ENCODE results near the gene SLX4. TPM values are rescaled to one million over a fixed set of nuclear protein-coding genes. Genes with fewer than 3 reads are reported as not detected.

Gene SLX4
- polyA plus RNA-seq, 1 experiment = 1.6 TPM

GRCh38 chr16:3577302-3577752 lies 34.1 kb downstream of the SLX4 start, which contains the start of gene NLRC3:
NLRC3 (minus strand) TSS chr16:3577403; CDS start chr16:3565036, 12,367 bp downstream.
- TF ChIP-seq CTCF (IDR thresholded peaks at IDR 0.05; ENCODE audit: low read depth, low read length) = no peak
- DNase-seq (ENCODE audit: low read depth, low spot score) = no peak
- ChIA-PET CTCF (no interaction called here), POLR2A (no interaction called here)
- Histone ChIP-seq H3K4me3 (ENCODE audit: low read depth, low read length) (no peak within 1 kb of the TSS), H3K27me3 (ENCODE audit: control insufficient read depth, insufficient read depth, low read length) (no peaks in the 10 kb centered on the region), H3K9me3 (ENCODE audit: control insufficient read depth, insufficient read depth, low read length) (no peaks in the 10 kb centered on the region; the same call in 1 of the 2 replicates), H3K27ac (ENCODE audit: low read depth, low read length) (no peak within 1 kb of the TSS)

GRCh38 chr16:3576211-3576610 lies 35.2 kb downstream of the SLX4 start:
- Histone ChIP-seq H3K27me3 (ENCODE audit: control insufficient read depth, insufficient read depth, low read length) (no peaks in the 10 kb centered on the region), H3K9me3 (ENCODE audit: control insufficient read depth, insufficient read depth, low read length) (peaks cover 2% of the 10 kb centered on the region), H3K4me3 (ENCODE audit: low read depth, low read length) (no peak overlapping the region), H3K27ac (ENCODE audit: low read depth, low read length) (no peak overlapping the region)
- no peak for TF ChIP-seq CTCF (IDR thresholded peaks at IDR 0.05; ENCODE audit: low read depth, low read length)
- POLR2A ChIA-PET = no interaction called here
- CTCF ChIA-PET = no interaction called here
- DNase-seq (ENCODE audit: low read depth, low spot score) = no peak

- Histone ChIP-seq H3K9me3 (ENCODE audit: control insufficient read depth, insufficient read depth, low read length) (peaks cover 5% of the 10 kb centered on the region), H3K27ac (ENCODE audit: low read depth, low read length) (no peak overlapping the region), H3K27me3 (ENCODE audit: control insufficient read depth, insufficient read depth, low read length) (no peaks in the 10 kb centered on the region), H3K4me3 (ENCODE audit: low read depth, low read length) (no peak overlapping the region)
- DNase-seq (ENCODE audit: low read depth, low spot score) = no peak
- POLR2A ChIA-PET = no interaction called here
- CTCF ChIA-PET = no interaction called here
- no peak for TF ChIP-seq CTCF (IDR thresholded peaks at IDR 0.05; ENCODE audit: low read depth, low read length)
Observed at GRCh38 chr16:3575491-3575890, 35.9 kb downstream of the SLX4 start.

- ChIA-PET CTCF (no interaction called here), POLR2A (no interaction called here)
- Histone ChIP-seq H3K9me3 (ENCODE audit: control insufficient read depth, insufficient read depth, low read length) (peaks cover 7% of the 10 kb centered on the region), H3K4me3 (ENCODE audit: low read depth, low read length) (no peak overlapping the region), H3K27ac (ENCODE audit: low read depth, low read length) (no peak overlapping the region), H3K27me3 (ENCODE audit: control insufficient read depth, insufficient read depth, low read length) (no peaks in the 10 kb centered on the region)
- no peak for TF ChIP-seq CTCF (IDR thresholded peaks at IDR 0.05; ENCODE audit: low read depth, low read length)
- no peak for DNase-seq (ENCODE audit: low read depth, low spot score)
Observed at GRCh38 chr16:3574195-3574594, 37.2 kb downstream of the SLX4 start.

- peaks cover 7% of the 10 kb centered on the region for H3K9me3 ChIP-seq (ENCODE audit: control insufficient read depth, insufficient read depth, low read length)
- H3K27me3 ChIP-seq (ENCODE audit: control insufficient read depth, insufficient read depth, low read length) = no peaks in the 10 kb centered on the region
- ChIA-PET POLR2A (no interaction called here), CTCF (interaction anchor here (0.6 kb wide), 1 partner anchor 10 kb away, joined by 3 read pairs; no protein-coding TSS in a partner anchor)
- no peak overlapping the region for H3K27ac ChIP-seq (ENCODE audit: low read depth, low read length)
- no peak overlapping the region for H3K4me3 ChIP-seq (ENCODE audit: low read depth, low read length)
- no peak for TF ChIP-seq CTCF (IDR thresholded peaks at IDR 0.05; ENCODE audit: low read depth, low read length)
- no peak for DNase-seq (ENCODE audit: low read depth, low spot score)
Observed at GRCh38 chr16:3573146-3573815, 38.1 kb downstream of the SLX4 start.

Measured in AG04450 (cell line).